WI38 (cell line): ENCODE results near the gene BCL6B.

ENCODE experiments used
- H3K4me3 ChIP-seq: 2 replicates; pipeline ENCODE4 v1.5.1; 2011; ENCODE audit warnings: low read depth, mild to moderate bottlenecking, control low read depth, low read length
- TF ChIP-seq, protein P1 (sequence below): IDR thresholded peaks from 2 replicates; pipeline ENCODE4 v1.5.1; 2012; ENCODE audit warnings: low read depth, mild to moderate bottlenecking, control low read depth, low read length

The BCL6B gene

GRCh38 chr17:7024402-7024785 lies 1.5 kb downstream of the BCL6B start:
- H3K4me3 ChIP-seq, result no peak overlapping the region
- TF ChIP-seq, protein P1, sequence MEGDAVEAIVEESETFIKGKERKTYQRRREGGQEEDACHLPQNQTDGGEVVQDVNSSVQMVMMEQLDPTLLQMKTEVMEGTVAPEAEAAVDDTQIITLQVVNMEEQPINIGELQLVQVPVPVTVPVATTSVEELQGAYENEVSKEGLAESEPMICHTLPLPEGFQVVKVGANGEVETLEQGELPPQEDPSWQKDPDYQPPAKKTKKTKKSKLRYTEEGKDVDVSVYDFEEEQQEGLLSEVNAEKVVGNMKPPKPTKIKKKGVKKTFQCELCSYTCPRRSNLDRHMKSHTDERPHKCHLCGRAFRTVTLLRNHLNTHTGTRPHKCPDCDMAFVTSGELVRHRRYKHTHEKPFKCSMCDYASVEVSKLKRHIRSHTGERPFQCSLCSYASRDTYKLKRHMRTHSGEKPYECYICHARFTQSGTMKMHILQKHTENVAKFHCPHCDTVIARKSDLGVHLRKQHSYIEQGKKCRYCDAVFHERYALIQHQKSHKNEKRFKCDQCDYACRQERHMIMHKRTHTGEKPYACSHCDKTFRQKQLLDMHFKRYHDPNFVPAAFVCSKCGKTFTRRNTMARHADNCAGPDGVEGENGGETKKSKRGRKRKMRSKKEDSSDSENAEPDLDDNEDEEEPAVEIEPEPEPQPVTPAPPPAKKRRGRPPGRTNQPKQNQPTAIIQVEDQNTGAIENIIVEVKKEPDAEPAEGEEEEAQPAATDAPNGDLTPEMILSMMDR, result no peak

DNA sequence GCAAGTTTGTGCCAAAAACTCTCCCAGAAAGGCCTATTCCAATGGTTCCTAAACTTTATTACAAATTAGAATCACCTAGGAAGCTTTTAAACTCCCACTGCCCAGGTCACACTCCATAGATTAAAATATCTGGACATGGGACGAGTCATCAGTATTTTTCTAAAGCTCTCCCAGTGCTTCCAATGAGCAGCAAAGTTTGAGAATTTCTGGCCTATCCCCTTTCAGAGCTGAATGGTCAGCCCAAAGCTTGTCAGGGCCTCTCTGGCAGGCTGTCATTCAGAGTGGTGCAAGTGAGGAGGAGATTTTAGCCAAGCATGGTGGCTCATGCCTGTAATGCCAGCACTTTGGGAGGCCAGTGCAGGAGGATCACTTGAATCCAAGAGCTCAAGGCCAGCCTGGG lies 2.4 kb downstream of the BCL6B start:
- no peak overlapping the region for H3K4me3 ChIP-seq
- TF ChIP-seq, protein P1, result no peak

DNA sequence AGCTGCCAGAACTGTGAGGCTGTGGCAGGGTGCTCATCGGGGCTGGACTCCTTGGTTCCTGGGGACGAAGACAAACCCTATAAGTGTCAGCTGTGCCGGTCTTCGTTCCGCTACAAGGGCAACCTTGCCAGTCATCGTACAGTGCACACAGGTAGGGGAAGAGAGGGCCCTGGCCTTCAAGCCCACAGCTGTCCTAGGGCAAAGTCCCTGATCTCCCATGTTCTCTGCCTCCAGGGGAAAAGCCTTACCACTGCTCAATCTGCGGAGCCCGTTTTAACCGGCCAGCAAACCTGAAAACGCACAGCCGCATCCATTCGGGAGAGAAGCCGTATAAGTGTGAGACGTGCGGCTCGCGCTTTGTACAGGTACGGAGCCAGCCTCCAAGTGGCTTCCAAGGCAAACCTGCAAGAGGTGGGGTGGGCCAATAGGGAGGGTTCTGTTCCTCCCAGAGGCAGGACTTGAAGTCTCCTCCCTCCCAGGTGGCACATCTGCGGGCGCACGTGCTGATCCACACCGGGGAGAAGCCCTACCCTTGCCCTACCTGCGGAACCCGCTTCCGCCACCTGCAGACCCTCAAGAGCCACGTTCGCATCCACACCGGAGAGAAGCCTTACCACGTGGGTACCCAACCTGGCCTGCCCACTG lies 3.7 kb downstream of the BCL6B start:
- TF ChIP-seq, protein P1, result no peak

DNA sequence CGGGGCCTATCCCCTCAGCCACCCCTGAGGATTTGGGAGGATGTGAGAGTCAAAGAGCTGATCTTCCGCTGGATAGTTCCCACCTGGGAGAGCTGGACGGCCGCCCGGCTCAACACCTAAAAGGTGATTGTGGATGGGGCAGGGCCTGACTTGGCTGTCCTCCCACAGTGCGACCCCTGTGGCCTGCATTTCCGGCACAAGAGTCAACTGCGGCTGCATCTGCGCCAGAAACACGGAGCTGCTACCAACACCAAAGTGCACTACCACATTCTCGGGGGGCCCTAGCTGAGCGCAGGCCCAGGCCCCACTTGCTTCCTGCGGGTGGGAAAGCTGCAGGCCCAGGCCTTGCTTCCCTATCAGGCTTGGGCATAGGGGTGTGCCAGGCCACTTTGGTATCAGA lies 4.5 kb downstream of the BCL6B start:
- no peak overlapping the region for H3K4me3 ChIP-seq

More for the DNA sequence above, 3.7 kb downstream of the BCL6B start:
- no peak overlapping the region for H3K4me3 ChIP-seq

GRCh38 chr17:7029096-7029495 lies 6.2 kb downstream of the BCL6B start:
- H3K4me3 ChIP-seq, result no peak overlapping the region
- TF ChIP-seq, protein P1, result no peak

More for the DNA sequence above, 4.5 kb downstream of the BCL6B start:
- TF ChIP-seq, protein P1, result no peak

DNA sequence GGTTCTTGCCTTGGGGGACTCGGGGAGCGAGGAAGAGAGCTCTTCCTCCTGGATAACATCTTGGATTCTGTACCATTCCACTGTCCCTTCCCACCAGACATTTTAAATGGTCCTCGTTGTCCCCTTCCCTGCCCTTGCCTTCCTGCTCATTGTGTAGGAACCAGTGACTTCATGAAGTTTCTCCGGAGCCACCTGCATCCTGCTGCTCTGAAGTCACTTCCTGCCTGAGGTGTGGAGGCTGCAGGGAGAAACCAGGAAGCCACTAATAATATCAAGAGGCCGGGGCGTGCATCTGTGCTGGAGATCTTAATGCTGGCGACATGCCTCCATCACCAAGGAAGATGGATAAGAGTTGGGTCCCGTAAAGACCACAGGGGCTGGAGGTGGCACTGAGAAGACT lies 6.8 kb downstream of the BCL6B start:
- H3K4me3 ChIP-seq, result no peak overlapping the region
- TF ChIP-seq, protein P1, result no peak

GRCh38 chr17:7034955-7035590 lies 12.2 kb downstream of the BCL6B start:
- H3K4me3 ChIP-seq, result peak overlapping the region; percentile 74
- TF ChIP-seq, protein P1, result no peak
